T-helper 9 cell (primary cell): ENCODE measurements around the gene CPT1A.

Experiments used
- DNase-seq: peaks from one replicate; pipeline ENCODE4 v3.0.0-alpha.2; 2020

The CPT1A gene

DNA sequence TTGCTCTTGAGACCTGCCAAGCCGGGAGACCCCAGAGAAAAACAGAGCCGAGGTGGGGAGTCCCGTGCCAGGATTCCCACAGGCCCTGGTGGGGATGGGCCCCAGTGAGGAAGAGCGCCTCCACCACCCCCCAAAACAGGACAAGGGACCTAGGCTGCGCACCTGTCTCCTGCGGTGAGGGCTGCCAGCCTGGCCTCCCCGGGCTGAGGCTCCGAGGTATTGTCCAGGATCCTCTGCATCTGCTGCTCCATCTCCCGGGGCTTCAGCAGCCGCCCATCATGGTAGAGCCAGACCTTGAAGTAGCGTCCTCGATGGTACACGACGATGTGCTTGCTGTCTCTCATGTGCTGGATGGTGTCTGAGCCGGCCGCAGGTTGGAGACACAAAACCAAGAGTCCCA lies 57.1 kb downstream of the CPT1A start:
- no peak for DNase-seq

DNA sequence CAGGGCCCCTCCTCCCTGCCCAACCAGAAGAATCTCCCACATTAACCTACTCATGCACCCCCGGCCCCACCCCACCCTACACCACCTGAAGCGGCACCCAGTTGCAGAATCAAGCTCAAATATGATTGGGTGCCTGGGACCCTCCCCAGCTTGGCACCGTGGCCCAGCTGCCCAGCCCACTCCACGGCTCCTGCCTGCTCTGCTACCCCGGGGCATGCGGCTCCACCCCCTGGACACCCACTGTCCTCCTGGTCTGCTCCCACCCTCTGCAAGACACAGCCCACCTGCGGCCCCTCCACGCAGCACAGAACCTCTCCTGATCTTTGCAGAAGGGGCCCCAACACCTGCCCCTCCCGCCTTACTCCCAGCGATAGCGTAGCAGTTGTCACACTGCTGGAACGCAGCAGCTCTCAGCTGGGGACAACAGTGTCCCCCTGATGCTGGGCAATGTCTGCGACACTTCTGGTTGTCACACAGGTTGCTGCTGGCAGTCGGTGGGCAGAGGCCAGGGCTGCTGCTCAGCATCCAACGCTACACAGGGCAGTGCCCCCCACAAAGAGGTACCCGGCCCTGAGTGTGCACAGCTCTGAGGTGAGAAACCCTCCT lies 58.4 kb downstream of the CPT1A start:
- DNase-seq: no peak

DNA sequence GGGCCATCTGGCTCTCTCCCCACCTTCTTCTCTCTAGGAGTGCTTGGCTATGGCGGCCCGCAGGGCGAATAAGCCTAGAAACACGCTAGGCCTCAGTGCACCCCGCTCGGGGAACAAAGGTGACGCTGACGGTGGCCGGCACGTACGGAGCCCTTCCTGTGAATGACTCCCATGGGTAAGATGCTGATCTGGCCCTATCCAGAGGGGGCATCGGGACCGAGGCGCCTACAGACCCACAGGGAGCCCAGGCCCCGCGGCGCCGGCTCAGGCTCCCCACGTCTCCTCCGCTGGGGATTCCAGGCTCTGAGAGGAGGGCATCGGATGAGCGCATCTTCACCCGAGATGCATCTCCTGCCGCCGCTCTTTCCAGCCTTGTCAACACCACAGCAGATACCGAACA lies 59.0 kb downstream of the CPT1A start:
- no peak for DNase-seq

DNA sequence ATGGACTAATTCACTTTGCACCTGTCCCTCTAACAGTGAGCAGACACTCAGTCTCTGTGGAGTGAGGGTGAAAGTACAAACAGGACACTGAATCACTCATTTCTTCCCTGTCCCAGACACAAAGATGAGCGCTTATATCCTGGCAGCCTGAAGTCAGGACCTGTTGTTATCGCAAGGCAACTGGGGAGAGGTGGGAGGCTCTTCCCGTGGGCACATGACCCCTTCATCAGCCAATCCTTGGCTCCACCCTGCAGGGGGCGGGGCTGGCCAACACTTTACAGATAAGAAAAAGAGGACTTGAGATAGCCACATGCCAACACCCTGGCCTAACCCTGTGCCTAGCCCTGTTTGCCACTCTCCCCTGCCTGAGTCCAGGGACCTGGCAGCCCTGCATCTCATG lies 60.9 kb downstream of the CPT1A start:
- DNase-seq: no peak

- no peak for DNase-seq
Measured at GRCh38 chr11:68778205-68778604, 63.5 kb downstream of the CPT1A start.

DNA sequence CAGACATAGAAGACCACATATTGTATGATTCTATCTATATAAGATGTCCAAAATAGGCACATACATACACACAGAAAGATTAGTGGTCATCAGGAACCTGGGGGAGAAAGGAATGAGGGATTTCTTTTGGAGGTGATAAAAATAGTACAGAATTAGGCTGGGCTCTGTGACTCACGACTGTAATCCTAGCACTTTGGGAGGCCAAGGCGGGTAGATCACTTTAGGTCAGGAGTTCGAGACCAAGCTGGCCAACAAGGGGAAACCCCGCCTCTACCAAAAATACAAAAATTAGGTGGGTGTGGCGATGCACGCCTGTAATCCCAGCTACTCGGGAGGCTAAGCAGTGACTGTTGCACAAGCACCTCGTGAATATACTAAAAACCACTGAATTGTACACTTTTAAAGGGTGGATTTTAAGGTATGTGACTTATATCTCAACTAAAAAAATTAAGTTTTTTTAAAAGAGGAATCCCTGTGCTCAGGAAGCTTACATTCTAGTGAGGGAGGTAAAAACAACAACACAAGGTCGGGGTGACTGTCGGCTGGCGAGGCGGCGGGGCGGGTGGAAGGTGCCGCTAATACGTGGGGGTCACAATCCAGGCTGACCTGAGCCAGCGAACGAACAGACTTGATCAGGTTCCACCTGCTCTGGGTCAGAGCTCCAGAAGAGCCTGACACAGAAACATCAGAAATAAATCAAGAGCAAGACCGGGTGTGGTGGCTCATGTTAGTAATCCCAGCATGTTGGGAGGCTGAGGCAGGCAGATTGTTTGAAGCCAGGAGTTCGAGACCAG lies 65.1 kb downstream of the CPT1A start:
- no peak for DNase-seq

- DNase-seq: no peak
Measured at GRCh38 chr11:68775951-68776388, 65.7 kb downstream of the CPT1A start.

DNA sequence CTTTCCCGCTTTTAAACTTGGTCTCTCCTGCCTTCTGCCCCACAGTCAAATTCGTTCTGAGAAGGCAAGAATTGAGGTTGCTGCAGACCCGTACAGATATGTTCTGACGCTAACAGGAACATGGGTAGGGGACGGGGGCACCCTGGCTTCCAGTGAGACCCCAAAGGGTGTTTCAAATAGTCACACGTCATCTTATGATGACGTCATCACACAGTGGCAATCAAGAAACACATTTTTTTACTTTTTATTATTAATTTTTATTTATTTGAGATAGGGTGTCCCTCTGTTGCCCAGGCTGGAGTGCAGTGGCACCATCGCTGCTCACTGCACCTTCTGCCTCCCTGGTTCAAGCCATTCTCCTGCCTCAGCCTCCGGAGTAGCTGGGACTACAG lies 67.5 kb downstream of the CPT1A start:
- no peak for DNase-seq

- no peak for DNase-seq
Measured at GRCh38 chr11:68773521-68774193, 68.1 kb downstream of the CPT1A start.

DNA sequence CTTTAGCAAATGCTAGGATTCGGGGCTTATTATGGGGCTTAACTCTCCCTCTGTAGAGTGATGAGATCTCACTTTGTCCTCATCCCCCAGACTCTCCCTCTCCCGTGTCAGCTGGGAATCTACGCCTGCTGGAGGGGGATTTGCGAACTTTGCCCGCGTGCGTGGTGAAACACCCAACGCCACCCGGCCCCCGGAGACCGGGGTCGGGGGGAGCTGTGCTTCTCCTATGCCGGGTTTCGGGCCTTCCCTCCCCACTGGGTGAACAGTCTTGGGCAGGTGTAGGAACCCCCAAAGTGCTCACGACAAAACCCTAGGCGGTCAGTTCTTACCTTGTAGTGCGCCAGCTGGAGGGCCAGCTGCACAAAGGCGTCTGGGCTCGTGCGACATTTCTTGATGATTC lies 68.8 kb downstream of the CPT1A start:
- DNase-seq: no peak

DNA sequence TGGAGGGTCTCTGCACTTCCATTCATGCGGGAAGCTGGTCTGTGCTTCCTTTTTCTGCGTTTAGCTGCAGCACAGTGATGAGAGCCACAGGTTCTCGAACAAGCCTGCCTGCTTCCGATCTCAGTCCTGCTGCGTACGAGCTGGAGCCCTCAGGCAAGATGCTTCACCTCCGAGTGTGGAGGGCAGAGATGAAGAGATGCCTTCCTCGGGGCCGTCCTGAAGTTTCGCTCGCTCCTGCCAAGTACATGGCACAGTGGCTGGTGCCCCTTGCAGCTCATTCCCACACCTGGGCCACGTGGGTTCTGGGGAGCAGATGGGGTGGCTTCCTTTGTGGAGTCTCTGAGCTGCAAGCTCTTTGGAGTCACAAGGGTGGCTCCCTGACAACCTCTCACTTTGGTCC lies 70.9 kb downstream of the CPT1A start:
- DNase-seq: no peak

GRCh38 chr11:68767672-68768071 lies 74.0 kb downstream of the CPT1A start:
- no peak for DNase-seq

DNA sequence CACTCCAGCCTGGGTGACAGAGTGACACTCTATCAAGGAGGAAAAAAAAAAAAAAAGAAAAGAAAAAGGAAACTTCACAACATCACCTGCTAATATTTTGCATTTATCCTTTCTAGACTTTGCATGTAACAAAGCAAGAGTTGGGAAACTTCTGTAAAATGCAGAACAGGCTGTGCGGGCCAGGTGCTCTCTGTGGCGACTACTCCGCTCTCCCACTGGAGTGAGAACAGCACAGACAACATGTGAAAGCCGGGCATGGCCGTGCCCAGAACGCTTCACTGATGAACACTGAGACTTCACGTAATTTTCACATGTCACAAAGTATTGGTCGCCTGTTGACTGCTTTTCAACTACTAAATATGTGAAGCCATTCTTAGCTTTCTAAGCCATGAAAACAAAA lies 74.9 kb downstream of the CPT1A start:
- no peak for DNase-seq

DNA sequence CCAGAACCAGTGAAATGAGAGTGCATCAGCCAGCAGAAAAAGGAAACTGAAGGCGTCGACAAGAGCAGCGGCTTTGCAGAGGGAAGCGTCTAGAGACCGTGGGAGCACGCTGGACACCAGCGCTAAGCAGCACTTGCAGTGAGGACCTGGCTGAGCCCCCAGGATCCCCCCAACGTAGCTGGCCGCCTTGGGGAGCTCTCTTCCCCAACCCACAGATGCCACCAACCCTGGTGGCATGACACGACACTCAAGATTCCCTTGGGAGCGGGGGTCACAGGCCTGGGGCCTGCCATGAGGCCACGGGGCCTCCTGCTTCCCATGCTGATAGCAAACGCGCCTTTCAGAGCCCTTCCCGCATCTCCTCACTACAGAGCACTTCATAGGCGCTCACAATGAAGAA lies 77.0 kb downstream of the CPT1A start:
- DNase-seq: no peak

- DNase-seq: no peak
Measured at GRCh38 chr11:68763926-68764657, 77.6 kb downstream of the CPT1A start.

DNA sequence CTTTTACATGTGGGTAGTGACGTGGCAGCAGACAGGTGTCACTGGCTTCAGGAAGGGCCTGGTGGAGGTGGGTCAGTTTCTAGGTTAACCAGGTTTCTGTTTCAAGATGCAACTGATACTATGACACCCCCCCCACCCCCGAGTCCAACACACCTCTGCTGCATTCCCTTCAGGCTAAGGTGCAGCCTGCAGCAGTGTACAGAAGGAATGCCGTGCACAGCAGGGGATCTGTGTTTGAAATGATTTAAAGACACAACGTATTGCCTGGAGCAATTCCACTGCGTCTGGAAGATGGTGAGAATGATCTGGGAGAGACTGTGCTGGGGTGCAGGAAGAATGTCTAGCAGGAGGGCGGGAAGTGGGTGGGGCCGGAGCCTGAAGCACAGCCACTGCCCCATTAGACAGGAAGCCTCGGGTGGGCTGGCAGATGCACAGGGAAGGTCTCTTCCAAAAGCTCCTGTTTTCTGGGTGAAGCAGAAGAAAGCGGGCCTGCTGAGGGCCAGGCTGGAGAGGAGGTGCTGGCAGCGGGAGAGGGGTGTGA lies 78.5 kb downstream of the CPT1A start:
- DNase-seq: no peak

GRCh38 chr11:68762481-68762880 lies 79.2 kb downstream of the CPT1A start:
- no peak for DNase-seq

- DNase-seq: no peak
Measured at GRCh38 chr11:68761801-68762200, 79.9 kb downstream of the CPT1A start.

DNA sequence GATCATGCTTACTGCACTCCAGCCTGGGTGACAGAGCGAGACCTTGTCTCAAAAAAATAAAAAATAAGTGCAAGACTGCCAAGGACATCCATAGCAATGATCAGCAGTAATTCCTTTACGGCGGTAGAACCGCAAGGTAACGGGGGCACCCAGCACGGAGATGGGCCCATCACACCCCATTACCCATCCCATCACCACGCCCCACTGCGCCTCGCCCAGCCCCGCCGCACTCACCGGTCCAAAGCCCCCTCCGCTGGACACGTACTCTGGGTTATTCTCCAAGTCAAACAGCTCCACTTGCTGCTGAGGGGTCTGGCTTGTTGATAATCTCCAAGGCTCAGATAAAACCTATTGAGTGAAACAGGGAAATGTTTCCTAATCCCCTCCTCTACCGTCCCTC lies 81.7 kb downstream of the CPT1A start:
- no peak for DNase-seq

DNA sequence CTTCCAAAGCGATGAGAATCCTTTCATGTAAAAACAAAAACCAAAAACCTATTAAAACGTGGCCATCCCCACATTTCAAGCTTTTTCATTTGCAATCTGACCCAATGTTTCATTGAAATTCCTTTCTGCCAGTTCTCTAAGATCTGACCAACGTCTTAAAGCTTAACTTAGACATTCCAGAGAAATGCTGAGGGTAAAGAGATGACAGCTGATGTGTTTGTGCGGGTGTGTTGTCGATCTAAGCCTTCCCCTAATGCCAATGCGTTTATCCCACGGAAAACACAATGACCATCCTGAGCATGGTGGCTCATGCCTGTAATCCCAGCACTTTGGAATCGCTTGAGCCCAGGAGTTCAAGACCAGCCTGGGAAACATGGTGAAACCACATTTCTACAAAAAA lies 84.0 kb downstream of the CPT1A start:
- DNase-seq: no peak

GRCh38 chr11:68756171-68756766 lies 85.4 kb downstream of the CPT1A start:
- DNase-seq: no peak

- no peak for DNase-seq
Measured at GRCh38 chr11:68753300-68753699, 88.4 kb downstream of the CPT1A start.
